GM23338 (cell line): ENCODE data around the gene IDUA. TPM values are rescaled to one million over a fixed set of nuclear protein-coding genes. Genes with fewer than 3 reads are reported as not detected.

Source experiments
- ATAC-seq: fragments of 200-7000 bp; cut with Tn5 transposase; 3 replicates; pipeline ENCODE4 v1.9.1; 2020
- DNase-seq: peaks from one replicate; pipeline ENCODE4 v3.0.0-alpha.2; 2015; ENCODE audit warnings: low spot score
- H2AFZ ChIP-seq: fragments of 200-600 bp; sonication (generic); 2 replicates; pipeline ENCODE4 v1.8.0; 2016; ENCODE audit warnings: antibody characterized with exemption, mild to moderate bottlenecking, moderate library complexity
- H3F3A ChIP-seq: fragments of 200-600 bp; sonication (generic); replicated peaks from 2 replicates; pipeline ENCODE4 v1.8.0; 2017; ENCODE audit warnings: antibody characterized with exemption, mixed run types, low read depth
- H3K27ac ChIP-seq: fragments of 200-600 bp; sonication (generic); 2 replicates; pipeline ENCODE4 v1.6.1; 2016; ENCODE audit warnings: low read depth
- H3K27me3 ChIP-seq: fragments of 200-600 bp; sonication (generic); 2 replicates; pipeline ENCODE4 v1.8.0; 2016; ENCODE audit warnings: mild to moderate bottlenecking, mixed run types, moderate library complexity; ENCODE audit not compliant: insufficient read depth
- H3K36me3 ChIP-seq: fragments of 200-600 bp; sonication (generic); 2 replicates; pipeline ENCODE4 v1.8.0; 2016; ENCODE audit warnings: mild to moderate bottlenecking; ENCODE audit not compliant: insufficient read depth
- H3K4me1 ChIP-seq: fragments of 200-600 bp; sonication (generic); 2 replicates; pipeline ENCODE4 v1.8.0; 2016; ENCODE audit warnings: mild to moderate bottlenecking, moderate library complexity; ENCODE audit not compliant: insufficient read depth
- H3K4me2 ChIP-seq: fragments of 200-600 bp; sonication (generic); 2 replicates; pipeline ENCODE4 v1.7.1; 2017; ENCODE audit warnings: mixed run types
- H3K4me3 ChIP-seq: fragments of 200-600 bp; sonication (generic); 2 replicates; pipeline ENCODE4 v1.6.1; 2016; ENCODE audit warnings: mixed run types
- H3K79me2 ChIP-seq: fragments of 200-600 bp; sonication (generic); replicated peaks from 2 replicates; pipeline ENCODE4 v1.8.0; 2017; ENCODE audit warnings: mild to moderate bottlenecking; ENCODE audit not compliant: insufficient read depth
- H3K9me2 ChIP-seq: fragments of 200-600 bp; sonication (generic); 2 replicates; pipeline ENCODE4 v1.8.0; 2017; ENCODE audit not compliant: insufficient read depth
- H4K20me1 ChIP-seq: fragments of 200-600 bp; sonication (generic); replicated peaks from 2 replicates; pipeline ENCODE4 v1.8.0; 2017; ENCODE audit warnings: mild to moderate bottlenecking; ENCODE audit not compliant: insufficient read depth
- H3K27ac Mint-ChIP-seq: 2 replicates; pipeline ENCODE4 v1.8.0; 2020; ENCODE audit warnings: inconsistent platforms, mild to moderate bottlenecking, moderate library complexity, mixed read lengths
- H3K27me3 Mint-ChIP-seq: 3 replicates; pipeline ENCODE4 v1.8.0; 2022; ENCODE audit warnings: low read depth, mild to moderate bottlenecking, moderate library complexity, mixed read lengths, inconsistent platforms; ENCODE audit not compliant: insufficient read depth, poor library complexity
- H3K36me3 Mint-ChIP-seq: 3 replicates; pipeline ENCODE4 v1.8.0; 2021; ENCODE audit warnings: low read depth, mild to moderate bottlenecking, inconsistent platforms, moderate library complexity, mixed read lengths
- H3K4me1 Mint-ChIP-seq: 3 replicates; pipeline ENCODE4 v1.8.0; 2020; ENCODE audit warnings: mild to moderate bottlenecking, inconsistent platforms, mixed read lengths
- H3K4me3 Mint-ChIP-seq: 3 replicates; pipeline ENCODE4 v1.8.0; 2021; ENCODE audit warnings: moderate library complexity, mild to moderate bottlenecking, inconsistent platforms, mixed read lengths
- H3K9me3 Mint-ChIP-seq: 3 replicates; pipeline ENCODE4 v1.8.0; 2020; ENCODE audit warnings: moderate library complexity, mild to moderate bottlenecking, inconsistent platforms, mixed read lengths
- CREB1 ChIP-seq: fragments of 250-450 bp; sonication (Bioruptor Pico); IDR thresholded peaks from 2 replicates; pipeline ENCODE4 v1.5.0; 2020; ENCODE audit warnings: low read depth, mild to moderate bottlenecking, moderate library complexity
- CTCF ChIP-seq, 2 experiments: fragments of 200-600 bp in 1 of 2; sonication (generic) in 1 of 2; conservative IDR thresholded peaks; 2 replicates each; pipeline versions ENCODE4 v1.5.1 to v1.6.1; 2016 to 2017; ENCODE audit warnings: antibody characterized with exemption in 2 of 2, low read depth in 2 of 2, mild to moderate bottlenecking in 2 of 2, moderate library complexity in 1 of 2
- ETS1 ChIP-seq: IDR thresholded peaks from 2 replicates; pipeline ENCODE4 v1.6.1; 2016; ENCODE audit warnings: antibody characterized with exemption
- EZH2 ChIP-seq: fragments of 200-600 bp; sonication (generic); IDR thresholded peaks from one replicate; pipeline ENCODE4 v1.8.0; 2017; ENCODE audit warnings: antibody characterized with exemption, mild to moderate bottlenecking, low read depth; ENCODE audit not compliant: unreplicated experiment
- EZH2phosphoT487 ChIP-seq: fragments of 200-600 bp; sonication (generic); IDR thresholded peaks from one replicate; pipeline ENCODE4 v1.8.1; 2018; ENCODE audit warnings: antibody characterized with exemption; ENCODE audit not compliant: unreplicated experiment
- JUNB ChIP-seq: IDR thresholded peaks from one replicate; pipeline ENCODE4 v1.6.1; 2016; ENCODE audit warnings: antibody characterized with exemption; ENCODE audit not compliant: unreplicated experiment
- NANOG ChIP-seq: IDR thresholded peaks from 2 replicates; pipeline ENCODE4 v1.6.1; 2016; ENCODE audit warnings: antibody characterized with exemption, borderline replicate concordance
- POLR2AphosphoS5 ChIP-seq: IDR thresholded peaks from 2 replicates; pipeline ENCODE4 v1.6.1; 2016; ENCODE audit warnings: antibody characterized with exemption, low read depth
- REST ChIP-seq: IDR thresholded peaks from one replicate; pipeline ENCODE4 v1.6.1; 2018; ENCODE audit warnings: antibody characterized with exemption; ENCODE audit not compliant: unreplicated experiment
- STAT1 ChIP-seq: IDR thresholded peaks from one replicate; pipeline ENCODE4 v1.6.1; 2016; ENCODE audit warnings: antibody characterized with exemption; ENCODE audit not compliant: unreplicated experiment
- ZNF114 ChIP-seq: fragments of 250-450 bp; sonication (Bioruptor Pico); IDR thresholded peaks from 2 replicates; pipeline ENCODE4 v1.5.0; 2020; ENCODE audit warnings: mild to moderate bottlenecking, moderate library complexity
- ZNF331 ChIP-seq: fragments of 250-450 bp; sonication (Bioruptor Pico); IDR thresholded peaks from 2 replicates; pipeline ENCODE4 v1.5.0; 2020; ENCODE audit warnings: low read depth, mild to moderate bottlenecking, moderate library complexity
- ZNF462 ChIP-seq: fragments of 250-450 bp; sonication (Bioruptor Pico); IDR thresholded peaks from 2 replicates; pipeline ENCODE4 v1.5.0; 2020; ENCODE audit warnings: mild to moderate bottlenecking, moderate library complexity
- polyA plus RNA-seq: library from polyadenylated mRNA; unstranded; fragments of >200 nt; fragmentation: Nextera tagmentation; extraction: Ambion mirVana; gene quantifications from 2 replicates; pipeline ENCODE4 v1.2.1, GENCODE V29; 2016
- total RNA-seq: library from RNA; depleted of rRNA; stranded (reverse); fragments of >200 nt; shearing (Covaris generic); gene quantifications from 2 replicates; pipeline ENCODE4 v1.2.3, GENCODE V29; 2014

Gene IDUA
- total and polyA plus RNA-seq, 2 experiments from 2014 or later: 1.3 to 6.1 TPM

- no peaks in the 10 kb centered on the region for H3K36me3 ChIP-seq
- ATAC-seq (no peak), DNase-seq (no peak)
- H3K27me3 ChIP-seq: no peaks in the 10 kb centered on the region
- TF ChIP-seq POLR2AphosphoS5 (no peak), REST (no peak), CTCF (conservative IDR thresholded peaks at IDR 0.05; ENCODE audit: low read depth in 2 of 2) (no peak), ZNF462 (CRISPR knock-in tag) (no peak), ZNF331 (CRISPR knock-in tag) (no peak), STAT1 (no peak), EZH2phosphoT487 (no peak), ETS1 (no peak), NANOG (no peak), CREB1 (CRISPR knock-in tag) (no peak), JUNB (no peak), EZH2 (no peak), ZNF114 (CRISPR knock-in tag) (no peak)
- H3K27ac ChIP-seq: no peak overlapping the region
- Mint-ChIP-seq H3K4me1 (peaks cover 13% of the 10 kb centered on the region), H3K27me3 (peaks cover 19% of the 10 kb centered on the region), H3K36me3 (peaks cover 3% of the 10 kb centered on the region; the same call in 1 of the 3 replicates), H3K27ac (peak overlapping the region; percentile 75; the same call in 1 of the 2 replicates), H3K4me3 (no peak overlapping the region), H3K9me3 (peaks cover 3% of the 10 kb centered on the region; the same call in 2 of the 3 replicates)
- no peaks in the 10 kb centered on the region for H3K9me2 ChIP-seq
- no peak overlapping the region for H2AFZ ChIP-seq
- H3F3A ChIP-seq: no peaks in the 10 kb centered on the region
- H3K4me2 ChIP-seq: no peak overlapping the region
- no peaks in the 10 kb centered on the region for H3K4me1 ChIP-seq
- H4K20me1 ChIP-seq: no peaks in the 10 kb centered on the region
- no peak overlapping the region for H3K4me3 ChIP-seq
- no peaks in the 10 kb centered on the region for H3K79me2 ChIP-seq
Observed at GRCh38 chr4:1043162-1043561, 56.3 kb downstream of the IDUA start.
